Measurements from ENCODE around the gene DEDD2. TPM values are rescaled to one million over a fixed set of nuclear protein-coding genes. Genes with fewer than 3 reads are reported as not detected.

Gene DEDD2
- total RNA-seq, 1 donor from 2014 or later, result 21.8 TPM

- ATAC-seq (no peak), DNase-seq (ENCODE audit: low spot score) (no peak)
- intact Hi-C loops (cut with DNase I), result loop anchor here (10.0 kb wide), 1 partner anchor 45 kb away; no protein-coding TSS in a partner anchor
These were observed 32.3 kb upstream of the DEDD2 start for GRCh38 chr19:42249769-42250168.

- intact Hi-C loops (cut with DNase I), result loop anchor here (10.0 kb wide), 1 partner anchor 46 kb away; no protein-coding TSS in a partner anchor
These were observed 31.8 kb upstream of the DEDD2 start for GRCh38 chr19:42249149-42249750.

GRCh38 chr19:42248270-42249148 is 31.0 kb upstream of the DEDD2 start:
- intact Hi-C loops (cut with DNase I), result loop anchor here (10.0 kb wide), 1 partner anchor 46 kb away; no protein-coding TSS in a partner anchor
- no peak for DNase-seq (ENCODE audit: low spot score)
- ATAC-seq, result no peak

More at GRCh38 chr19:42249149-42249750, 31.8 kb upstream of the DEDD2 start:
- ATAC-seq (no peak), DNase-seq (ENCODE audit: low spot score) (no peak)

GRCh38 chr19:42247640-42248199 is 30.2 kb upstream of the DEDD2 start:
- DNase-seq (ENCODE audit: low spot score), result no peak
- intact Hi-C loops (cut with DNase I), result loop anchor here (10.0 kb wide), 1 partner anchor 47 kb away; no protein-coding TSS in a partner anchor
- no peak for ATAC-seq

- DNase-seq (ENCODE audit: low spot score) (no peak), ATAC-seq (no peak)
- intact Hi-C loops (cut with DNase I), result loop anchor here (10.0 kb wide), 1 partner anchor 48 kb away; no protein-coding TSS in a partner anchor
These were observed 29.6 kb upstream of the DEDD2 start for GRCh38 chr19:42246922-42247639.

- DNase-seq (ENCODE audit: low spot score) (peak; percentile 81), ATAC-seq (no peak)
- intact Hi-C loops (cut with DNase I), result loop anchor here (10.0 kb wide), 1 partner anchor 48 kb away; no protein-coding TSS in a partner anchor
These were observed 28.9 kb upstream of the DEDD2 start for GRCh38 chr19:42246143-42246921.

GRCh38 chr19:42245231-42245630 is 27.8 kb upstream of the DEDD2 start:
- intact Hi-C loops (cut with DNase I), result loop anchor here (10.0 kb wide), 1 partner anchor 50 kb away; no protein-coding TSS in a partner anchor
- DNase-seq (ENCODE audit: low spot score), result no peak
- ATAC-seq, result no peak

- ATAC-seq, result peak; percentile 67
- intact Hi-C loops (cut with DNase I), result loop anchor here (10.0 kb wide), 1 partner anchor 50 kb away; no protein-coding TSS in a partner anchor
- DNase-seq (ENCODE audit: low spot score), result peak; percentile 94
These were observed 27.1 kb upstream of the DEDD2 start for GRCh38 chr19:42244347-42245220.

GRCh38 chr19:42242512-42243409 is 25.3 kb upstream of the DEDD2 start, which contains the start of gene GSK3A:
GSK3A (minus strand) TSS chr19:42242602; CDS start chr19:42242465, 137 bp downstream.
- DNase-seq (ENCODE audit: low spot score) (peak; percentile 98), ATAC-seq (peak; percentile 93)
- intact Hi-C loops (cut with DNase I), result loop anchor here (10.0 kb wide), 1 partner anchor 52 kb away; no protein-coding TSS in a partner anchor

GRCh38 chr19:42242069-42242511 is 24.6 kb upstream of the DEDD2 start:
- intact Hi-C loops (cut with DNase I), result loop anchor here (10.0 kb wide), 1 partner anchor 53 kb away; no protein-coding TSS in a partner anchor
- DNase-seq (ENCODE audit: low spot score), result no peak
- ATAC-seq, result no peak

GRCh38 chr19:42241279-42241678 is 23.8 kb upstream of the DEDD2 start:
- intact Hi-C loops (cut with DNase I), result loop anchor here (10.0 kb wide), 1 partner anchor 54 kb away; no protein-coding TSS in a partner anchor
- ATAC-seq, result no peak
- DNase-seq (ENCODE audit: low spot score), result no peak

GRCh38 chr19:42239544-42240220 is 22.2 kb upstream of the DEDD2 start:
- DNase-seq (ENCODE audit: low spot score), result no peak
- intact Hi-C loops (cut with DNase I), result loop anchor here (10.0 kb wide), 1 partner anchor 55 kb away; no protein-coding TSS in a partner anchor
- no peak for ATAC-seq

- ATAC-seq (no peak), DNase-seq (ENCODE audit: low spot score) (no peak)
- intact Hi-C loops (cut with DNase I), result no loop called here
These were observed 17.7 kb upstream of the DEDD2 start for GRCh38 chr19:42235181-42235580.

- no peak for ATAC-seq
- intact Hi-C loops (cut with DNase I), result no loop called here
- no peak for DNase-seq (ENCODE audit: low spot score)
These were observed 16.9 kb upstream of the DEDD2 start for GRCh38 chr19:42234364-42234763.

GRCh38 chr19:42233678-42234292 is 16.3 kb upstream of the DEDD2 start:
- no peak for DNase-seq (ENCODE audit: low spot score)
- intact Hi-C loops (cut with DNase I), result no loop called here
- ATAC-seq, result no peak
